IMR-90 (cell line): ENCODE results near the gene TMED10. TPM values are rescaled to one million over a fixed set of nuclear protein-coding genes. Genes with fewer than 3 reads are reported as not detected.

Source experiments
- ATAC-seq: fragments of 200-7000 bp; cut with Tn5 transposase; 2 replicates; pipeline ENCODE4 v1.9.1; 2020; ENCODE audit warnings: low read depth, mild to moderate bottlenecking, moderate library complexity
- BruUV-seq: library from RNA; stranded (reverse); fragments of 400-500 nt; replicated peaks from 2 replicates; lab custom pipeline; 2021; lab: Mats Ljungman, UMichigan
- CTCF ChIA-PET: fragments of 300-600 bp; formaldehyde crosslinking; extraction: SDS; loops from one replicate; lab custom pipeline; 2021; ENCODE audit warnings: antibody characterized with exemption; lab: Yijun Ruan, JAX
- POLR2A ChIA-PET: fragments of 300-600 bp; sonication (Branson Sonifier 250); formaldehyde crosslinking; loops from one replicate; lab custom pipeline; 2022; ENCODE audit warnings: antibody characterized with exemption; ENCODE audit not compliant: unreplicated experiment; lab: Charles Lee
- DNase-seq: peaks from one replicate; pipeline ENCODE4 v3.0.0; 2013
- H2AFZ ChIP-seq: replicated peaks from 2 replicates; pipeline ENCODE3; 2013; ENCODE audit warnings: low read length, mild to moderate bottlenecking; ENCODE audit not compliant: poor library complexity
- H2AK5ac ChIP-seq: 2 replicates; pipeline ENCODE4 v1.6.1; 2013; ENCODE audit warnings: low read depth, low read length, inconsistent platforms
- H2AK9ac ChIP-seq: replicated peaks from 2 replicates; pipeline ENCODE3; 2013; ENCODE audit warnings: mild to moderate bottlenecking, low read depth, low read length, moderate library complexity; ENCODE audit not compliant: poor library complexity
- H2BK120ac ChIP-seq: 2 replicates; pipeline ENCODE4 v1.6.1; 2013; ENCODE audit warnings: low read depth, low read length, inconsistent platforms
- H2BK15ac ChIP-seq: 3 replicates; pipeline ENCODE4 v1.6.1; 2013; ENCODE audit warnings: low read depth, low read length, inconsistent platforms
- H2BK20ac ChIP-seq: 2 replicates; pipeline ENCODE4 v1.6.1; 2013; ENCODE audit warnings: low read depth, mild to moderate bottlenecking, inconsistent platforms, low read length, moderate library complexity
- H2BK5ac ChIP-seq: 2 replicates; pipeline ENCODE4 v1.6.1; 2013; ENCODE audit warnings: mild to moderate bottlenecking, low read depth, low read length, inconsistent platforms; ENCODE audit not compliant: poor library complexity, severe bottlenecking
- H3K14ac ChIP-seq: replicated peaks from 2 replicates; pipeline ENCODE4 v1.6.1; 2013; ENCODE audit warnings: low read depth, low read length, inconsistent platforms
- H3K18ac ChIP-seq: 2 replicates; pipeline ENCODE4 v1.6.1; 2013; ENCODE audit warnings: low read depth, low read length, control low read depth
- H3K23ac ChIP-seq: 2 replicates; pipeline ENCODE4 v1.6.1; 2013; ENCODE audit warnings: low read depth, low read length, inconsistent platforms
- H3K27ac ChIP-seq: 2 replicates; pipeline ENCODE4 v1.5.1; 2013; ENCODE audit warnings: mild to moderate bottlenecking, control low read depth, low read length; ENCODE audit not compliant: insufficient read depth
- H3K27me3 ChIP-seq: 2 replicates; pipeline ENCODE4 v1.6.1; 2013; ENCODE audit warnings: low read length; ENCODE audit not compliant: control insufficient read depth, insufficient read depth
- H3K36me3 ChIP-seq: 2 replicates; pipeline ENCODE4 v1.6.1; 2013; ENCODE audit warnings: low read length, mixed read lengths; ENCODE audit not compliant: control insufficient read depth, insufficient read depth
- H3K4ac ChIP-seq: 2 replicates; pipeline ENCODE4 v1.6.1; 2013; ENCODE audit warnings: low read depth, low read length, inconsistent platforms
- H3K4me1 ChIP-seq: 2 replicates; pipeline ENCODE4 v1.6.1; 2013; ENCODE audit warnings: low read length, mixed read lengths; ENCODE audit not compliant: control insufficient read depth, insufficient read depth
- H3K4me2 ChIP-seq: 2 replicates; pipeline ENCODE4 v1.6.1; 2013; ENCODE audit warnings: low read depth, mild to moderate bottlenecking, control low read depth, low read length, moderate library complexity
- H3K4me3 ChIP-seq: 2 replicates; pipeline ENCODE4 v1.5.1; 2013; ENCODE audit warnings: low read depth, mild to moderate bottlenecking, control low read depth, low read length, moderate library complexity; ENCODE audit not compliant: insufficient read depth
- H3K56ac ChIP-seq: 2 replicates; pipeline ENCODE4 v1.6.1; 2013; ENCODE audit warnings: low read length, inconsistent platforms; ENCODE audit not compliant: insufficient read depth; ENCODE audit errors: extremely low read depth
- H3K79me1 ChIP-seq, 2 experiments: 2 replicates each; pipeline ENCODE4 v1.6.1; 2013; ENCODE audit warnings: low read length in 2 of 2, inconsistent platforms in 1 of 2, low read depth in 1 of 2
- H3K9ac ChIP-seq: 2 replicates; pipeline ENCODE4 v1.6.1; 2013; ENCODE audit warnings: low read depth, low read length, control low read depth
- H3K9me1 ChIP-seq: 2 replicates; pipeline ENCODE4 v1.6.1; 2013; ENCODE audit warnings: low read length, inconsistent platforms; ENCODE audit not compliant: insufficient read depth
- H3K9me3 ChIP-seq: 2 replicates; pipeline ENCODE4 v1.6.1; 2013; ENCODE audit warnings: low read length; ENCODE audit not compliant: control insufficient read depth, insufficient read depth
- H4K20me1 ChIP-seq: 2 replicates; pipeline ENCODE4 v1.6.1; 2013; ENCODE audit warnings: low read length, inconsistent platforms; ENCODE audit not compliant: insufficient read depth
- H4K5ac ChIP-seq: 2 replicates; pipeline ENCODE4 v1.6.1; 2013; ENCODE audit warnings: mild to moderate bottlenecking, low read depth, low read length, control low read depth
- H4K8ac ChIP-seq, 2 experiments: 2 replicates each; pipeline ENCODE4 v1.6.1; 2013; ENCODE audit warnings: low read depth in 2 of 2, low read length in 2 of 2, control low read depth in 1 of 2, inconsistent platforms in 1 of 2
- H4K91ac ChIP-seq: 2 replicates; pipeline ENCODE4 v1.6.1; 2013; ENCODE audit warnings: low read depth, low read length, inconsistent platforms; ENCODE audit not compliant: insufficient read depth
- BHLHE40 ChIP-seq: fragments of 150-350 bp; IDR thresholded peaks from 2 replicates; pipeline ENCODE4 v1.6.1; 2016; ENCODE audit warnings: mild to moderate bottlenecking, low read depth, low read length
- FOS ChIP-seq: fragments of 150-350 bp; IDR thresholded peaks from 2 replicates; pipeline ENCODE4 v1.6.1; 2016; ENCODE audit warnings: low read depth, low read length
- MXI1 ChIP-seq: IDR thresholded peaks from 2 replicates; pipeline ENCODE4 v1.6.1; 2012; ENCODE audit warnings: low read depth, mild to moderate bottlenecking, low read length, moderate library complexity, borderline replicate concordance
- RAD21 ChIP-seq: IDR thresholded peaks from 2 replicates; pipeline ENCODE4 v1.6.1; 2012; ENCODE audit warnings: low read length, improper control_type of control experiment
- WGBS, 2 experiments: methylation state at CpG; one replicate each; pipeline versions ENCODE4 v1.1.5 to v1.1.7; 2013; ENCODE audit warnings: missing lambda C conversion rate in 2 of 2; ENCODE audit not compliant: insufficient read length in 1 of 2; ENCODE audit errors: extremely low coverage in 2 of 2; 5-methylcytosine and 5-hydroxymethylcytosine counted together
- dilution Hi-C: fragments of 300-500 bp; cut with HindIII; formaldehyde crosslinking; loops from one replicate; pipeline ENCODE4 v1.14.3; 2018; ENCODE audit warnings: low sequenced_read_pairs; ENCODE audit not compliant: unreplicated experiment
- in situ Hi-C: fragments of 300-500 bp; cut with MboI; formaldehyde crosslinking; loops from 3 replicates; pipeline ENCODE4 v1.14.3; 2019; ENCODE audit warnings: low sequenced_read_pairs, inconsistent platforms, mixed read lengths
- intact Hi-C: fragments of 100-400 bp; cut with micrococcal nuclease; formaldehyde crosslinking; loops from 2 replicates; pipeline ENCODE4 v1.10.0; 2022
- polyA plus RNA-seq, 3 experiments: library from polyadenylated mRNA; depleted of rRNA; stranded (reverse); fragments of >200 nt; gene quantifications; 2 replicates each; pipeline ENCODE4 v1.2.3, GENCODE V29; 2012; ENCODE audit warnings: low replicate concordance in 1 of 3
- total RNA-seq: library from RNA; depleted of rRNA; stranded (reverse); fragments of >200 nt; gene quantifications from 2 replicates; pipeline ENCODE4 v1.2.3, GENCODE V29; 2012
- TF ChIP-seq, protein P1 (sequence below): fragments of 150-350 bp; IDR thresholded peaks from 2 replicates; pipeline ENCODE4 v1.6.1; 2016; ENCODE audit warnings: low read depth, mild to moderate bottlenecking, low read length, moderate library complexity, borderline replicate concordance

TMED10 gene
- total and polyA plus RNA-seq, 2 of the 4 experiments (the other 2 are of a cell fraction): 254 to 441 TPM

DNA sequence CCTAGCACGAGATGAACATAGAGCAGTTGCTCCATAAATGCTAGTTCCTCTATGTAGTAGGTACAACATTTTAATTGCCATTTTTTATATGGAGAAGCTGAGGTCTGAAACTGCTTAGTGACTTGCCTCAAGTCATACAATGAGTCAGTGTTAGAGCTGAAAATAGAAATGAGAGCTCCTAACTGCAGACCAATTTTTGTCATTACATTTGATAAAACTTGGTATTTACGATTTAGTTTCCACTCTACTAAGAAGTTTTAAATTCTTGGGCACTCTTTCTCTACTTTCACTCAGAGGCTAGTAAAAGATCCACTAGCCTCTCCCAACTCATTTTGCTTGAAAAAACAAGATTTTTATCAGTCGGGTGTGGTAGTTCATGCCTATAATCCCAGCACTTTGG is 8.1 kb upstream of the TMED10 start:
- H4K8ac ChIP-seq: no peak overlapping the region; a peak in 1 of 4 replicates
- in situ Hi-C loops (no loop called here), intact Hi-C loops (no loop called here), dilution Hi-C loops (no loop called here)
- no peak overlapping the region for H3K9ac ChIP-seq
- H2BK20ac ChIP-seq: no peak overlapping the region
- H3K4me1 ChIP-seq: peaks cover 13% of the 10 kb centered on the region
- POLR2A ChIA-PET: no interaction called here
- no peak overlapping the region for H3K14ac ChIP-seq
- peak; percentile 55; the same call in 1 of the 2 replicates for ATAC-seq
- peak overlapping the region; percentile 5; the same call in 1 of the 3 replicates for H2BK15ac ChIP-seq
- no peaks in the 10 kb centered on the region for H3K79me1 ChIP-seq
- TF ChIP-seq, protein P1, sequence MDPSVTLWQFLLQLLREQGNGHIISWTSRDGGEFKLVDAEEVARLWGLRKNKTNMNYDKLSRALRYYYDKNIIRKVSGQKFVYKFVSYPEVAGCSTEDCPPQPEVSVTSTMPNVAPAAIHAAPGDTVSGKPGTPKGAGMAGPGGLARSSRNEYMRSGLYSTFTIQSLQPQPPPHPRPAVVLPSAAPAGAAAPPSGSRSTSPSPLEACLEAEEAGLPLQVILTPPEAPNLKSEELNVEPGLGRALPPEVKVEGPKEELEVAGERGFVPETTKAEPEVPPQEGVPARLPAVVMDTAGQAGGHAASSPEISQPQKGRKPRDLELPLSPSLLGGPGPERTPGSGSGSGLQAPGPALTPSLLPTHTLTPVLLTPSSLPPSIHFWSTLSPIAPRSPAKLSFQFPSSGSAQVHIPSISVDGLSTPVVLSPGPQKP: no peak
- TF ChIP-seq RAD21 (no peak), BHLHE40 (no peak), MXI1 (no peak), FOS (no peak)
- peaks cover 12% of the 10 kb centered on the region for H3K9me1 ChIP-seq
- H2BK5ac ChIP-seq: peak overlapping the region; percentile 59
- H3K4me3 ChIP-seq: no peak overlapping the region
- peak overlapping the region; percentile 65; the same call in 1 of the 2 replicates for H3K18ac ChIP-seq
- no peak overlapping the region for H2AK5ac ChIP-seq
- no peak overlapping the region for H2AFZ ChIP-seq
- H2BK120ac ChIP-seq: peak overlapping the region; percentile 23; the same call in 1 of the 2 replicates
- no peak overlapping the region for H3K56ac ChIP-seq
- no peaks in the 10 kb centered on the region for H3K27me3 ChIP-seq
- WGBS, 2 experiments: no CpG with 5 or more reads among the region's 3 CpGs
- no peak overlapping the region for H4K91ac ChIP-seq
- peak; percentile 57 for DNase-seq
- peak overlapping the region; percentile 38; the same call in 1 of the 2 replicates for H3K4me2 ChIP-seq
- H4K5ac ChIP-seq: peak overlapping the region; percentile 29; the same call in 1 of the 2 replicates
- no peaks in the 10 kb centered on the region for H3K36me3 ChIP-seq
- H3K4ac ChIP-seq: peak overlapping the region; percentile 51; the same call in 1 of the 2 replicates
- H4K20me1 ChIP-seq: no peaks in the 10 kb centered on the region
- H3K9me3 ChIP-seq: no peaks in the 10 kb centered on the region
- H3K27ac ChIP-seq: no peak overlapping the region; the same call in 1 of the 2 replicates
- no peak overlapping the region for H2AK9ac ChIP-seq
- BruUV-seq: no TSS peak
- CTCF ChIA-PET: no interaction called here
- H3K23ac ChIP-seq: no peak overlapping the region
